Effector CD4-positive, alpha-beta T cell (primary cell): ENCODE data around the gene AIDA.
"Not testable (repeated sequence)": the region's sequence is repeated elsewhere in the genome, so short reads cannot be mapped to it uniquely, and the experiment has no call there.

ENCODE experiments used
- DNase-seq: peaks from one replicate; pipeline ENCODE4 v3.0.0-alpha.2; 2020

Gene AIDA

DNA sequence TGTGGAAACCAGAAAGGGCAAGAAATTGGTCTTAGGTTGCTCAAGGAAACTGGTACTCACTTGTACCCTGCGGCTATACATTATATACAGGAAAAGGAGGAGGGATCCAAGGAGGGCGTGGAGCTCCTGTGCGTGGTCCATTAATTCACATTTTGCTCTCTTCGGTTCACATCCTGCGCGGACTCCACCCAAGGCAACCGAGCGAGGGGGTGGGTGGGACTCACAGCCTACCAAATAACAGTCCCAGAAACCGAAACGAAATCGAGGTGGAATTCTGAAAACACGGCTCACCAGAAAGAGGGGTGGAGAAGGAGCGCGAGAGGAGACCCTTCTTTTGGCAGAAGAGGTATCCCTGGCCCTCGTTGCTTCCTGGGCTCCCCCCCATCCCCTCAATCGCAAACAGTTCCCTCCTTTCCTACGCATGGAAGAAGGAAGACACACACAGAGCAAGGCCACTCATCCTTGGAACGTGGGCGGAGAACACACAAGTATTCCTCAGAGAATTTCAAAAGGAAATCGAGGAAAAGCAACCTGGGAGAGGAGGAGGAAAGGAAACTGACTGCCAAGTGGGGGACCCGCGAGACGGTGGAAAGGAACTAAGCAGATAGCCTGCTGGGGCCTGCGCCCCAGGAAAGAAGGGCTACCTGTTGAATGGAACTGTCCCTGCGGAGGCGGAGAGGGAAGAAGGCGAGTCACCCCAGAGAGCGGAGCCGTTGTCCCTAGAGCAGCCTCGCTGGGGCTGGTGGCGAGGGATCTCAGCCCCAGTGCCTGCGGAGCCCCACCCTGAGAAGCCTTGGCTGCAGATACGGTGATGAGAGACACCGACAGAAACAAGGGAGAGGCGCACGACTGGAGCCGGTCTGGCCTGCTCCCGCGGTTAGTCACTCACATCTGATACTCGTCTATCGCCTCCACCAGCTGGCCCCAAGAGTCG is 705 bp downstream of the AIDA start:
- DNase-seq: peak; percentile 42

DNA sequence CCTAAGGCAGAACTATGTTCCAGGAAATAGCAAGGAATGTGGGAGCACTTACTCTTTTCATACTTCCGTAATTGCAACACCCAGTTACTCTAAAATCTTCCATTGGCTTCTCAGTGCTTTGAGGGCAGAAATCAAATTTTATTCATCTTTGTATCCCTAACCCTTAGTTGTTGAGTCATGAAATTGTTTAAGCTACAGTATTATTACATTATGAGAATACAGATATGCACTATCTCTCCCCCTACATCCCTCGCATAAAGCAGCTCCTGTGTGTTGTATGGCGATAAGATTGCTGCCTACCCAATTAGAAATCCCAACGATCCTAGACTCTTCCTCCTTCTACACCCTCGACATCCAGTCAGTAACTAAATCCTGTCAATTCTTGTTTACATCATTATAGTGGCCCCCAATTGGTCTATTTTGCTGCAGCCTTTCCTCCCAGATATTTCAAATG is 2.6 kb downstream of the AIDA start:
- no peak for DNase-seq

DNA sequence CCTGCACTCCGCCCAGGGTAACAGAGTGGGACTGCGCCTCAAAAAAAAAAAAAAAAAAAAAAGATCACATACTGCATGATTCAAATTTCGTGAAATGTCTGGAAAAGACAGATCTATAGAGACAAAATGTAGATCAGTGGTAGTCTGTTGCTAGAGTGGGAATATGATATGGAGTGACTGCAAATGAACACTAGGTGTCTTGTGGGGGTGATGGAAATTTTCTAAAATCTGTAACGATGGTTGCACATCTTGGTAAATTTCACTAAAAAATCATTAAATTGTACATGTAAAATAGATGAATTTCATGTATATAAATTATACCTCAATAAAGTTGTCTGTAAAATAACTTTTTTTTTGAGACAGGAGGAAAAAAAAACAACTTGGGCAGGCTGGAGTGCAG is 5.5 kb downstream of the AIDA start:
- DNase-seq: no peak

DNA sequence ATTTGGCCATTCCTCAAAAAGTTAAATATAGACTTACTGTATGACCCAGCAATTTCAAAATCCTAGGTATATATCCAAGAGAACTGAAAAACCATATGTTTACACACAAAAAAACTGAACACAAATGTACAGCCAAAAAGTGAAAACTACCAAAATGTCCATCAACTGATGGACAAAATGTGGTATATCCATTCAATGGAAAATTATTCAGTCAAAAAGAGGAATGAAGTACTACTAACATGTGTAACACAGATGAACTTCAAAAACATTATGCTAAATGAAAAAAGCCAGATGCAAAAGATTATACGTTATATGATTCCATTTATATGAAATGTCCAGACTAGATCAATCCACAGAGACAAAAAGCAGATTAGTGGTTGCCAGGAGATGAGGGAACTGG is 8.0 kb downstream of the AIDA start:
- DNase-seq: no peak

DNA sequence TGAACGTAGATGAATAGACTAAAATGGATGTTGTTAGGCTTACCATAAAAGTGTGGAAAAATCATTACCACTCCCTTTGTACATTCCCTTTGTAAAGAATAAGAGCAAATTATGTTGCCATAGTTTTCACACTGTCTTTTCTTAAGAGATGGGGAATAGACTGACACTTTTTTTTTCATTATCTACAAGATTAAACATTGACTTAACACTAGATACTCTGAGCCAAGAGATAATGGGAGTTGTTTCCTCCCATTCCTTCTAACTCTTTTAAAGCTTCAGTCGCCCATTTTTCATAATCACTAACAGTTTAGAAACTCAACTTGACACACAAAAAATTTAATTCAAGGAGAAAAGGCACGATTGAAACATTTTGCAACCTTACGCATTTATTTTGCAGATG is 10.1 kb downstream of the AIDA start:
- DNase-seq: no peak

DNA sequence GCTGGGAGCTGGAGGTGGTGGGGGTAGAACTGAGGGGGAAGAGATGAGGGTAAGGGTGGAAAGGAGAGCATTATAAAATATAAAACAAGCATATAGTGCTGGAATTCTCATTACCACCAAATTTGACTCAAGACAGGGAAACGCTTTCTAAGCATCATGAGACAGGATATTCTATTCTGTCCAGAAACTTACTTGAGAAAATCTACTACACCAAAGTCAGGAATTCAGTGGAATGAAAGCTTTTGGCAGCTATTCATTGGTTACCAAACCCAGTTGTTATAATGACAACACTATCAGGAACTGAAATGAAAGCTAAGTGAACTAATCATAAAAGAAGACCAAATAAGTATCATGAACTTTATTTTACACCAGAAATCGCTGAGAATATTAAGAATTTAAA is 14.5 kb downstream of the AIDA start:
- no peak for DNase-seq

DNA sequence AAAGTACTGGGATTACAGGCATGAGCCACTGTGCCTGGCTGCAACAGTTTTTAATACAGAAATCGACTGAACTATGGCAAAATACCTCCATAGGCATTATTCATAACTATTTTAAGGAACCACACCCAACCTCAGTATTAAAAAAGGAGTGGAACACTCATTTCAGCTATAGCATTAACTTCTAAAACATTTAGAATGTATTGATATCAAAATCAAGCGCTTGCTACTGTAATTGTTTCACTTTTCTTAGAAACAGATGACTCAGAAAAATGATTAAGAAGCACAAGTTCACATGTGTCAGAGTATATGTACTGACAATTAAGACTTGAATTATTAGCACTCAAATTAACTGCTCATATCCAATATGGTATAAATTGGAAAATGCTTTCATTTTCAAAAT is 15.1 kb downstream of the AIDA start:
- no peak for DNase-seq

DNA sequence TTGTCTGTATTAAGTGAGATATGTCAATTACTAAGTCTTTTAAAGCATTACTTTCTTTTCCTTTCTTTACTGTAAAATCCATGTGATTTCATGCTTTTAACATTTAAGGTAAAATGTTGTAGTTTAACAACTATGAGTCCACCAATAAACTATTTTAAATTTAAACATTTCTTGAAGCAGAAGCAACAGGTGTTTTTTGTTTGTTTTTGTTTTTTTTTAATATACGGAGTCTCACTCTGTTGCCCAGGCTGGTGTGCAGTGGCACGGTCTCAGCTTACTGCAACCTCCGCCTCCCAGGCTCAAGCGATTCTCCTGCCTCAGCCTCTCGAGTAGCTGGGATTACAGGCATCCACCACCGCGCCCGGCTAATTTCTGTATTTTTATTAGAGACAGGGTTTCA is 15.6 kb downstream of the AIDA start:
- no peak for DNase-seq

DNA sequence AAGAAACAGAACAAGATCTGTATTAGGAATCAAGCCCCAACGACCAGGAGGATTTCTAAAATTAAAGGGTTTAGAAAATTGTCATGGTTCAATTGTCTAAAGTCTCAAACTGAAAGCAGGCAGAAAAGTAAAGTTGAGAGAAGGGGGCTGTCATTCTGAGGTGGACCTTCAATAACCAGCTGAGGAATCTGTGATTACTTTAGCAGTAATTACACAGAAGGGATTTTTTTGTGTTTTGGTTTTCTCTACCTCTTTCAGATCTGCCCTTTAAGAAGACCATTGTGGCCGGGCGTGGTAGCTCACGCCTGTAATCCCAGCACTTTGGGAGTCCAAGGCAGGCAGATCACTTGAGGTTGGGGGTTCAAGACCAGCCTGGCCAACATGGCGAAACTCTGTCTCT is 17.4 kb downstream of the AIDA start:
- no peak for DNase-seq

DNA sequence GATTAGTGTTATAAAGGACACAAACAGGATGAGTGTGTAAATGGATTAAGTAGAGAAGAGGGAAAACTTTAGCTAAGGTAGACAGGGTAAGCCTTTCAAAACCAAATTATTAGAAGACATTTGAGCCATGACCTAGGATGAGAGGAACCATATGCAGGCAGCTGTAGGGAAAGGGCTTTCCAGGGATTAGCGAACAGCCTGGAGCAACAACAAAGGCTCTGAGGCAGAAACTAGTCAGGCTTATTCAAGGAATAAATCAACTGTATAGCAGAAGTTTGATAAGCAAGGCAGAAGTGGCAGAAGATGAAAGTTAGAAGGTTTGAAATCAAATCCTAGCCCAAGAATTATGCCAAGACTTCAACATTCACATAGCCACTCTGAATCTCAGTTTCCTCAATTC is 21.3 kb downstream of the AIDA start:
- DNase-seq: no peak

DNA sequence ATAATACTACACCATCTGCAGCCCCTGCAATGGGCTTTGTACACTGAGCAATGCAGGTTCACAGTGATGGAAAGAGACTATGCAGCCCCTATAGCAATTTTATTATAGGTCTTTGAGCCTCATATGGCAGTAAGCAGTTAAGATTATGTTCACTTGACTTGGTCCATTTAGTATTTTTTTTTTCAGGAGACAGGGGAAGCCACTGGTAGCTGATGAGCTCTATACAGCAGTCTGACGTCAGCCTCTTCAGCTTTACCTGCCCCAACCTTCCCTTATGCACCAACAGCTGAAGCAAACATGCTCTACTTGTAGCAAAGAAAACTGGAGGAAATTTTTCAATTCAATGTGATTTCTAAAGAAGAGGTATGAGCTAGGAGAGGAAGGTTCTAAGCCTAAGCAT is 32.2 kb downstream of the AIDA start:
- no peak for DNase-seq

DNA sequence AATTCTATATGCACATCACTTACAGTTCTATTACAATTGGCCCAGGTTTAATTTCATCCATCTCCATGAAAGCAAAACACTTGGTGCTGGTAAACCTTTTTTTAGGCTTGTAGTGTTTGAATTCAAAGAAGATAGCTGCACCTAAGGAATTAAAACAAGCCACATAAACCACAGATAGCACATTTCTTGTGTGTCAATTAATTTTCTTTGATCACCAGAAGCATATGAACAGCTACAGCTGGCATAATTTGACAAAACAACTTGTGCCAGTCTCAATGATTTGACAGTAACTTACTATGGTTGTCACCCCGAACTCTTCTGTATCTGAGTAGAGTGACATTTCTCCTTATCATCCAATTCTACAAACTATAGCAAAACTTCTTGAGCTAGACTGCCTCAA is 42.2 kb downstream of the AIDA start:
- DNase-seq: no peak

DNA sequence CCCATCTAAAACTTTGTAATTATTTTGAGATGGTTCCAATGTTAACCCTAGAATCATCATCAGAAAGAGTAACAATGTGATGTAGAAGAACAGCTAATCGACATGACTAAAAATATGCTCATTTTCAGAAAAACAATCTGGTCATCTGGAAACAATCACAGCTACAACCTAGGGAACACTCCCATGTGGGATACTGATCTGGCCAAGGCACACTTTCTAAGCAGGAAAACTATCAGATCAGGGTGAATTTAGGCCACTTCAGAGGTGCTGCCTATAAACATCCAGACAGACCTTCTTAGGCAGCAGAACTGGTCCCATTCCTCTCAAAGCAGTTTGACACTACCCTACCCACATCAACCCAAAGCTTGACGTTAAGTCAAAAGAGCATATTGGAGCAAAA is 43.2 kb downstream of the AIDA start:
- not testable (repeated sequence) for DNase-seq

DNA sequence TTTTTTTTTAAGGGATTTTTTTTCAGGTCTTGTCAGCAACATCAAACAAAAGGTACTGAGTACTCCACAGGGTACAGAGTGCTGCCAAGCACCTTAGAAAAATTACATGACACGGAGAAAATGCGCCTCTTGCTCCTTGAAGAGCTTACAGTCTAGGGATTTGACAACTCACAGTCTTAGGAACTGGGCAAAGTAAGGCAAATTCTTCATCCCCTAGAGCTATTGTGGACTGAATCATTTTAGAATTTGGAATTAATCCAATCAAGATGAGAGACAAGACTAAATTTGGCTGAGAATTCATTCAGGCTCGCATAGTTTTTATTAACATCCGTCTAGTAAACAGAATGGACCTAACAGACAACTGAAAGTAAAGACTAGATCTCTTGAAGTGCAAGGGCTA is 44.1 kb downstream of the AIDA start:
- DNase-seq: not testable (repeated sequence)

DNA sequence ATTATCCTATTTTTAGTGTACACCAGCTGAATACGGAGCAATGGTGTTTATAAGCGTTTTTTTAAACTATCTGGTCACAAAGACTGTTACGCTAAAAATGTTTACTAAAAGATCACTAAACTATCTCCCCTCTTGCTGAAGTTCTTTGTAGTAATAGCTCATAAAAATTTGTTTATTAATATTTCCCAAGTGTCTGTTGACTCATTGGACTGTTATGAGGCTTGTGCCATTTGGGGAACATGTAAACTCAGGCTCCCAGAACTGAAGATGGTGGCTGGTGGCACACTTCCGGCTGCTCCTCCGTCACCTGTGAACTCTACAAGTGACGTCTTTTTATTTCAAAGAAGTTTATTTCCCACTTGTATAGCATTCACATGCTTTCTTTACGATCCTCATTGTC is 46.3 kb downstream of the AIDA start:
- no peak for DNase-seq

DNA sequence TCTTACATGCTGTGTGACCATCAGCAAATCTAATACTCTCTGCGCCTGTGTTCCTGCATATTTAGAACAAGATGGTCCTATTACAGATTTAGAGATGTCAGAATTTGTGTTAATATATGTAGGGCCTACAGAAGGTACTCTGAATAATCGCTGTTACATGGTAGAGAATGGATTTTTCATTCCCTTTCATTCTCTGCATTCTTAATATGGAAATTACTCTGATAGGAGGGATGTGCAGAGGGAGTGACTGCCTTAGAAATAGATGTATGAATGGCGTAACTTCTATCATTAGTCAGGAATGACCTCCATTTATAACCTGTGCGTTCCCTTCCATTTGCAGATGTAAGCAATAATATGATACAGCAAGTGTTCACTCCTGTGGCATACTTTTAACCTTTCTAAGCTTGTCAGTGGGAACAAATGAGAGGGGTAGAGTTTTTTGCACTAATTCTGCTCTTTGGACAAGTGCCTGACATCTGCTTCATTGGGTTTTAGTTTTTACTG is 48.8 kb downstream of the AIDA start:
- no peak for DNase-seq

DNA sequence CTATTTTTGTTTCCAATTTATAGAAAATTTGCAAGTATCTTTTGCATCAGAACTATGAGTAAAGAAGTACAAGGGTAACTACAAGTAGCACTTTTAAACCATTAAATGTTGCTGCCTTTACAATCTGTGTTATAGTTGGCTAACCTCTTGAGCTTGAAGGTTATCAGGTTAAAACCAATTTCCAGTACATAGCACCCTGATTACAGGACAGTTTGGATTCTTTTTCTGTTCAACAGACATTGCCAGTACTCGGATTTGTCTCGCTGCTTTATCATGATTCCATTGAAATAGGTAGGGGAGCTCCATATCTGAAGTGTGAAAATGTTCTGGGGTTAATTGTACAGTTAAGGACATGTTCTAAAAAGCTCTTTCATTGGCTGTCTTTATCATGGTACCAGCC is 54.4 kb downstream of the AIDA start:
- DNase-seq: no peak

DNA sequence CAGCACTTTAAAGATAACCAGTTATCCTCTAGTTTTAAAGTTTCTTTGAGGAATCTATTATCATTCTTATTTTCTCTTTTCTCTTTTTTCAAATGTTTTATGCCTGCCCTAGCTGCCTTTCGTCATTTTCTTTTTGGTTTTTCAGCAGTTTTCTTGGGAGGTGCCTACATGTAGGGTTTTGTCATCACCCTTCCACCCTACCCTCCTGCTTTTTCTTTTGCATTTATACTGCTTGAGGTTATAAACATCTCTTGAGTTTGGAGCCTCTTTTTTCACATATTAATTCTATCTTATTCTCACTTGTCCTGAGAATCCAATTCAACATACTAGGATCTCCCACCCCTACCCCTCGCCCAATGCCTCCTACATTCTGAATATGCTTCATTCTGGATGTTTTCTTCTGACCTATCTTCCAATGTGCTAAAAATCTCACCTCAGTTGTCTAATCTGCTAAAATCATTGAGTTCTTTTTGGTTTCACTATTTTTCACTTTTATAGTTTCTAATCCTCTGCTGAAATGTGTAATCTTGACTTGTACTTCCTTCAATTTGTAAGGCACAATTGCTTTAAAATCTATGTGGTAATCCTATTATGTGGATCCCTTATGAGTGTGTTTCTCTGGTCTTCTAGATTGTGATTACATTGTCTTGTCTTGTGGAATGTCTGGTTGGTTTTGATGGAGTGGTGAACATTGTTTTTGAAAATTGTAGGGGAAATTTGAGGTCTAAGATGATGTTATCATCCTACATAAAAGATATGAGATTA is 55.7 kb downstream of the AIDA start:
- DNase-seq: no peak

DNA sequence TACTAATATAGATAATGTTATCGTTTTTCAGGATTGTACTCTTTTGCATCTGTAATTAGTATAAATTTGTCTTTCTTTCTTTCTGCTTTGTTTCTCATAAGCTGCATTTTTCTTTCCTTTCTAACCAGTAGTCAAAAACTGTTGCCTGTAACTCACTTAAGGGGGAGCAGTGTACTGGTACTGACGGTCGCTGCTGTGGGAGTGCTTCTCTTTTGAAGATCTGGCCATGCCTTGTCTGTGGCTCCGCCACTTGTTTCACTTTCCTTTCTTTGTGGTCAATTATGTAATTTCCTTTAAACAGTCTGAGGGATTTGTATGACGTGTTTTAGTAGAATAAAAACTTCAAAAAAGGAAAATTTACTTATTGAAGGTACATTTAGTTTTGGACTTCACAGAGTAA is 57.4 kb downstream of the AIDA start:
- peak; percentile 68 for DNase-seq

DNA sequence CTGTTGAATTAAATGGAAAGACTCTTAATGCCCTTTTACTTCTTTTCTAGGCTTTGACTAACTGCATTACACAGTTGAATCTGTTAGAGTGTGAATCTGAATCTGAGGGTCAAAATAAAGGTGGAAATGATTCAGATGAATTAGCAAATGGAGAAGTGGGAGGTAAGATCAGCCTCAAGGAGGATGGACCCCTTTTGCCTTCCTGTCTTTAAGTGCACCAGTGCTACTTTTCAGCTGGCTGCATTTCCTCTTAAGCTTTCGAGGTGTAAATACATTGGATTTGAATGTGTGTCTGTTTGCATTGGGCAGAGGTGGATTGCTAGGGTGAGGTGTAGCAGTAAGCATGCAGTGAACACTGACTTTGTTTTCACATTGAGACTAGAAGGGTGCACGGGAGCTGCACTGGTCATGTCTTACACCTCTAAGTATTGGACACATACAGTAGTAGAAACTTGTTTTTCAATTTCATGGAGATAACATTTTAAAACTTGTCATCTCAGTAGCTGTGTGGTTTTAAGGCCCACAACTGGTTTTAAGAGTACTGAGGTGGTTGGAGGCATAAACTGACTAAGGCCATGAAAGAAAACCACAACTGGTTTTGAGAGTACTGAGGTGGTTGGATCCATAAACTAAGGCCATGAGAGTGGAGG is 59.0 kb downstream of the AIDA start:
- DNase-seq: no peak

DNA sequence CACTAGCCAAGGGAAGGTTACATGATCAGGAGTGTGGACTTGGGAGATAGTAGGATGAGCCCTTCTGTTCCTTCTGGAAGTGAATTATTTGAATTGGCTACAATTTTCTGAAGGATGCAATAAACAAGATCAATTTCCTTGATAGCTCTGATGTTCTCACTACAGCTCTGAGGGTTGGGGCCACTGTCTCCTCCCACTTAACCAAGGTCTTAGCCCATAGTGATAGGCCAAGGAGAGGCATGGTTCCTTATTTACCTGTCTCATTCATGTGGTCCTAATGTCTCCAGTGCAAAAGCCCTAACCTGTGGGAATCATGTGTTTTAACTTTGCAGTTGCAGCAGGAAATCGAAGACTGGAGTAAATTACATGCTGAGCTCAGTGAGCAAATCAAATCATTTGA is 59.6 kb downstream of the AIDA start:
- no peak for DNase-seq

DNA sequence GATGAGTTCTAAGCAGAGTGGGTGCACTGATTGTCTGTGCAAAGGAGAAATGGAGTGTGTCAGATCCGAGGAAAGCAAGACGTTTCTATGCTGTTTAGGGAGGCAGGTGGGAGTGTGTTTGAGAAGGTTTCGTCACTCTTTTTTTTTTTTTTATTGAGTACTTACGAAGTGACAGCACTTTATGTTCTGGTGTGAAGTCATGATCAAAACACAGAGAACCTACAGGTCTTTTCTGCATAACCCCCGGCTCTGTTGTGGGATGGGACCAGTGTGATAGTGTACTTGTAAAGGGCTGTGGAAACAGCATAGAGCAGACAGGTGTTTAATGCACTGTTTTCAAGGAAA is 67.7 kb downstream of the AIDA start:
- peak; percentile 29 for DNase-seq

DNA sequence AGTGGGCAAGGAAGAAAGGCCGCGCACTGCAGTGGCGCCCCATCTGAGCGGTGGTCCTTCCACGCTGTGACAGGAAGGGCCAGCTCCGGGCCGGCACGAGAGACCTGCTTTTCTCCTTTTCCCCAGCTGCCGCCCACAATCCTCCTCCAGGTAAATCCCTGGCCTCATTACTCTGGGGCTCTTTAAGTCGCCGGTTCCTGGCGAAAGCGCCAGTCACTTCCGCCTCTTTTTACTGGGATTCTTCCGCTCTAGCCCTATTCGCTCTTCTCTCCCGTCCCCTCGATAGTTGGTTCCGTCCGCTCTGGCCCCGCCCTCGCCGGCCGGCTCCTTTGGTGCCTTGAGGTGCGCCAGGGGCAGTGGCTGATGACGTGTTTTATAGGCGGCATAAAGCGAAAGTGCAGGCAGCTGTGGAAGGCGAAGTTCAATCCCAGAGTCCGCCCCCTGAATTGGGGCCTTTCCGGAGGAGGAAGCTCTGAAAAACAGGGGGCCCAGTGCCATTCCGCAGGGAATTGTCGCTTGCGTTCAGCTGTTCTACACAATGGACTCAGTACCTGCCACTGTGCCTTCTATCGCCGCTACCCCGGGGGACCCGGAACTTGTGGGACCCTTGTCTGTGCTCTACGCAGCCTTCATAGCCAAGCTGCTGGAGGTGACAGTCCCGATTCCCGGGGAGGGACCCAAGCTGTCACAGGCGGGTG is 68.2 kb downstream of the AIDA start:
- DNase-seq: peak; percentile 95
